Endothelial cell of umbilical vein (primary cell): ENCODE data around the gene CHSY3. TPM values are rescaled to one million over a fixed set of nuclear protein-coding genes. Genes with fewer than 3 reads are reported as not detected.

Experiments
- BruUV-seq: library from RNA; stranded (reverse); fragments of 400-500 nt; replicated peaks from 2 replicates; lab custom pipeline; 2021; lab: Mats Ljungman, UMichigan
- CTCF ChIA-PET: fragments of 300-600, 350-600 bp; sonication (Branson Sonifier 250); formaldehyde crosslinking; loops from one replicate; lab custom pipeline; 2021; ENCODE audit warnings: antibody characterized with exemption, inconsistent platforms; lab: Charles Lee
- POLR2A ChIA-PET: fragments of 300-600, 350-600 bp; sonication (Branson Sonifier 250); formaldehyde crosslinking; loops from one replicate; lab custom pipeline; 2021; ENCODE audit warnings: antibody characterized with exemption, inconsistent platforms; lab: Charles Lee
- DNase-seq: peaks from one replicate; pipeline ENCODE4 v3.0.0-alpha.2; 2011; ENCODE audit warnings: low read depth, low spot score
- FAIRE-seq: peaks from 2 replicates; lab custom pipeline; 2011; peaks lifted over from hg19 to GRCh38; lab: Jason Lieb, UNC
- H2AFZ ChIP-seq: 2 replicates; pipeline ENCODE4 v1.6.0; 2012; ENCODE audit warnings: low read depth, low read length, control low read depth, inconsistent platforms
- H3K27ac ChIP-seq: 2 replicates; pipeline ENCODE4 v1.5.1; 2011; ENCODE audit warnings: low read depth, mild to moderate bottlenecking, control low read depth, low read length, moderate library complexity; ENCODE audit not compliant: insufficient read depth
- H3K27me3 ChIP-seq, 2 experiments: 2 replicates each; pipeline versions ENCODE4 v1.6.0 to v1.6.1; 2011; ENCODE audit warnings: low read length in 2 of 2, mixed read lengths in 1 of 2; ENCODE audit not compliant: control insufficient read depth in 2 of 2, insufficient read depth in 2 of 2
- H3K36me3 ChIP-seq, 2 experiments: 2 replicates in 1 of 2; 3 replicates in 1 of 2; pipeline ENCODE4 v1.5.1; 2011; ENCODE audit warnings: low read length in 2 of 2, mild to moderate bottlenecking in 1 of 2, moderate library complexity in 1 of 2; ENCODE audit not compliant: control insufficient read depth in 2 of 2, insufficient read depth in 2 of 2; ENCODE audit errors: extremely low read depth in 1 of 2
- H3K4me1 ChIP-seq: 3 replicates; pipeline ENCODE4 v1.5.1; 2011; ENCODE audit warnings: mild to moderate bottlenecking, low read length; ENCODE audit not compliant: control insufficient read depth, insufficient read depth; ENCODE audit errors: extremely low read depth
- H3K4me2 ChIP-seq: 2 replicates; pipeline ENCODE4 v1.6.1; 2011; ENCODE audit warnings: low read length, control low read depth, mixed read lengths; ENCODE audit not compliant: insufficient read depth
- H3K4me3 ChIP-seq, 3 experiments: fragments of 200-600 bp in 1 of 3; sonication (generic), shearing (Covaris generic) in 1 of 3; replicated peaks in 1 of 3; 2 replicates each; pipeline ENCODE4 v1.5.1; 2011 to 2016; ENCODE audit warnings: control low read depth in 3 of 3, low read length in 3 of 3, mild to moderate bottlenecking in 2 of 3, inconsistent platforms in 1 of 3, low read depth in 1 of 3, moderate library complexity in 1 of 3; ENCODE audit not compliant: insufficient read depth in 1 of 3
- H3K79me2 ChIP-seq: 2 replicates; pipeline ENCODE4 v1.6.0; 2012; ENCODE audit warnings: low read length, inconsistent platforms; ENCODE audit not compliant: control insufficient read depth, insufficient read depth
- H3K9ac ChIP-seq: replicated peaks from 2 replicates; pipeline ENCODE3; 2011; ENCODE audit warnings: low read length, control low read depth; ENCODE audit not compliant: insufficient read depth; ENCODE audit errors: extremely low read depth
- H3K9me1 ChIP-seq: replicated peaks from 3 replicates; pipeline ENCODE4 v1.6.0; 2011; ENCODE audit warnings: mild to moderate bottlenecking, low read length; ENCODE audit not compliant: control insufficient read depth, insufficient read depth; ENCODE audit errors: extremely low read depth
- H3K9me3 ChIP-seq: replicated peaks from 2 replicates; pipeline ENCODE4 v1.5.1; 2012; ENCODE audit warnings: low read length, inconsistent platforms; ENCODE audit not compliant: control insufficient read depth, insufficient read depth
- H4K20me1 ChIP-seq: replicated peaks from 2 replicates; pipeline ENCODE3; 2011; ENCODE audit warnings: mild to moderate bottlenecking, low read length; ENCODE audit not compliant: control insufficient read depth, insufficient read depth; ENCODE audit errors: extremely low read depth
- EZH2 ChIP-seq: IDR thresholded peaks from 2 replicates; pipeline ENCODE4 v1.6.1; 2012; ENCODE audit warnings: borderline replicate concordance, low read depth, mild to moderate bottlenecking, moderate library complexity, low read length, inconsistent platforms; ENCODE audit not compliant: severe bottlenecking
- FOS ChIP-seq: IDR thresholded peaks from 2 replicates; pipeline ENCODE4 v1.6.1; 2011; ENCODE audit warnings: mild to moderate bottlenecking, low read length, moderate library complexity, borderline replicate concordance; ENCODE audit not compliant: insufficient read depth
- GATA2 ChIP-seq: IDR thresholded peaks from 2 replicates; pipeline ENCODE4 v1.7.0; 2011; ENCODE audit warnings: low read depth, mild to moderate bottlenecking, moderate library complexity, mixed read lengths, low read length; ENCODE audit not compliant: insufficient read length, insufficient read depth
- JUN ChIP-seq: IDR thresholded peaks from 2 replicates; pipeline ENCODE4 v1.6.1; 2011; ENCODE audit warnings: borderline replicate concordance, low read depth; ENCODE audit not compliant: insufficient read length, insufficient read depth
- MYC ChIP-seq: IDR thresholded peaks from one replicate; pipeline ENCODE4 v1.6.1; 2011; ENCODE audit warnings: mild to moderate bottlenecking, low read depth, low read length
- POLR2A ChIP-seq: IDR thresholded peaks from 2 replicates; pipeline ENCODE4 v1.6.1; 2012; ENCODE audit warnings: low read depth, mild to moderate bottlenecking, control low read depth, low read length
- POLR2AphosphoS5 ChIP-seq: IDR thresholded peaks from 2 replicates; pipeline ENCODE4 v1.6.1; 2012; ENCODE audit warnings: low read depth, mild to moderate bottlenecking, control low read depth, low read length, moderate library complexity; ENCODE audit not compliant: insufficient read depth
- dilution Hi-C: fragments of 300-500 bp; cut with MboI; formaldehyde crosslinking; loops from one replicate; pipeline ENCODE4 v1.15.0; 2019; ENCODE audit warnings: low sequenced_read_pairs; ENCODE audit not compliant: extremely low pct_ligation_motif_present
- intact Hi-C: fragments of 100-400 bp; cut with micrococcal nuclease; formaldehyde crosslinking; loops from one replicate; pipeline ENCODE4 v1.10.0; 2022
- polyA plus RNA-seq, 4 experiments: library from polyadenylated mRNA; depleted of rRNA in 3 of 4; stranded (reverse) in 3 of 4; unstranded in 1 of 4; fragments of >200 nt; gene quantifications; 2 replicates each; pipeline versions ENCODE4 v1.2.1 to v1.2.3, GENCODE V29; 2011 to 2012; ENCODE audit warnings: missing spikeins in 1 of 4
- total RNA-seq: library from RNA; stranded (reverse); gene quantifications from 2 replicates; pipeline ENCODE4 v1.2.3, GENCODE V29; 2021
- TF ChIP-seq, protein P1 (sequence below): IDR thresholded peaks from 2 replicates; pipeline ENCODE4 v1.6.1; 2011; ENCODE audit not compliant: insufficient read depth, insufficient read length
- TF ChIP-seq, protein P2 (sequence below), 2 donors: IDR thresholded peaks; 1 replicate in 1 of 2; 2 replicates in 1 of 2; pipeline ENCODE4 v1.5.1; 2011; ENCODE audit warnings: low read length in 2 of 2, mild to moderate bottlenecking in 2 of 2, moderate library complexity in 2 of 2, control low read depth in 1 of 2, inconsistent platforms in 1 of 2, low read depth in 1 of 2; ENCODE audit not compliant: insufficient read depth in 1 of 2; ENCODE audit errors: extremely low read depth in 1 of 2

CHSY3 gene
- total and polyA plus RNA-seq, 2 donors (not counting 3 experiments of a cell fraction or from before 2014, with no cell fraction given): 2.2 to 8.4 TPM

DNA sequence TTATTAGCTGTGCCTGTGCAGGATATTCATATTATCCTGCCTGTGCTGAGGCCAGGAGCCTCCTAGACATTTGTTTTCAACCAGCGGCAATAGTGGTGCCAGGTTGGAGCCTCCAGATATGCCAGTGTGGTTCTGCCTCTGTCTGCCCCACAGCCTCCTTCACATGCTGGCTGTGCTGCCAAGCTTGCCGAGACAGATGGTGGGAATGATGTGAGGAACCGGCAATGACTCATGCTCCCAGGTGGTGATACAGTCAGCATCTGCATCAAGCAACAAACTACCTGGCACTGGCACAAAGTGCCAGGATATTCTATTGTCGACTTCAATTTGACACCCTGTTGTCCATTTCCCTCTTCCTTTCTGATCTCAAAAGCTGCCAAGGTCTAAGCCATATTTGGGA, 285.7 kb downstream of the CHSY3 start:
- no peak overlapping the region for H2AFZ ChIP-seq
- TF ChIP-seq EZH2 (no peak), JUN (no peak), FOS (no peak)
- H3K27ac ChIP-seq: no peak overlapping the region
- H3K9ac ChIP-seq: no peak overlapping the region
- no peak overlapping the region for H3K4me3 ChIP-seq
- H3K4me1 ChIP-seq: no peaks in the 10 kb centered on the region
- CTCF ChIA-PET: no interaction called here
- dilution Hi-C loops: no loop called here
- POLR2A ChIA-PET: no interaction called here
- intact Hi-C loops: no loop called here
- no peak overlapping the region for H3K4me2 ChIP-seq
- no peaks in the 10 kb centered on the region for H3K79me2 ChIP-seq
- H3K27me3 ChIP-seq: no peaks in the 10 kb centered on the region
- FAIRE-seq (no peak), DNase-seq (no peak)
- no TSS peak for BruUV-seq
- no peaks in the 10 kb centered on the region for H3K9me3 ChIP-seq
- H4K20me1 ChIP-seq: no peaks in the 10 kb centered on the region
- no peaks in the 10 kb centered on the region for H3K9me1 ChIP-seq
- no peaks in the 10 kb centered on the region for H3K36me3 ChIP-seq

DNA sequence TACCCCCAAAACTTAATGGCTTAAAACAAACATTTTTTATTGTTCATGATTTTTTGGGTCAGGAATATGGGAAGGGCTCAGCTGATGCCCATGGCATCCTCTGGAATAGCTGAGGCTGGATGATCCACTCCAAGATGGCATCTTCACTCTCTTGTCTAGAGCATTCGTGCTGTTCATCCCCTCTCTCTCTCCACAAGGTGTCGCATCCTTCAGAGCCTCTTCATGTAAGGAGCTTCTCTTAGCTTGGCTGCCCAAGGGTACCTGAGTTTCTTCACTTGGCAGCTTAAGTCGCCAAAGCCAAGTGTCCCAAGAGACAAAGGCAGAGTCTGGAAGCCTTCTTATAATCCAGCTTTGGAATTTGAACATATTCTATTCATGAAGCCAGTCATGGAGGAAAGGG, 294.7 kb downstream of the CHSY3 start:
- intact Hi-C loops: loop anchor here (1.0 kb wide), 1 partner anchor 521 kb away; no protein-coding TSS in a partner anchor

More for the DNA sequence above, 294.7 kb downstream of the CHSY3 start:
- Histone ChIP-seq H3K79me2 (no peaks in the 10 kb centered on the region), H3K36me3 (no peaks in the 10 kb centered on the region), H3K27ac (no peak overlapping the region), H3K9ac (no peak overlapping the region), H3K9me3 (no peaks in the 10 kb centered on the region), H3K27me3 (no peaks in the 10 kb centered on the region), H2AFZ (no peak overlapping the region), H4K20me1 (no peaks in the 10 kb centered on the region), H3K4me1 (no peaks in the 10 kb centered on the region), H3K4me2 (no peak overlapping the region), H3K4me3 (no peak overlapping the region), H3K9me1 (no peaks in the 10 kb centered on the region)
- dilution Hi-C loops: no loop called here
- no peak for FAIRE-seq
- DNase-seq: peak; percentile 27
- ChIA-PET POLR2A (no interaction called here), CTCF (interaction anchor here (0.5 to 1.3 kb wide), 10 partner anchors 11 to 524 kb away, joined by 3 to 6 read pairs (median 4); no protein-coding TSS in a partner anchor)
- BruUV-seq: no TSS peak
- TF ChIP-seq, protein P1, sequence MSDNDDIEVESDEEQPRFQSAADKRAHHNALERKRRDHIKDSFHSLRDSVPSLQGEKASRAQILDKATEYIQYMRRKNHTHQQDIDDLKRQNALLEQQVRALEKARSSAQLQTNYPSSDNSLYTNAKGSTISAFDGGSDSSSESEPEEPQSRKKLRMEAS: no peak
- TF ChIP-seq POLR2AphosphoS5 (no peak), JUN (no peak), EZH2 (no peak), GATA2 (no peak), MYC (no peak), POLR2A (no peak), FOS (no peak)
- TF ChIP-seq, protein P2, sequence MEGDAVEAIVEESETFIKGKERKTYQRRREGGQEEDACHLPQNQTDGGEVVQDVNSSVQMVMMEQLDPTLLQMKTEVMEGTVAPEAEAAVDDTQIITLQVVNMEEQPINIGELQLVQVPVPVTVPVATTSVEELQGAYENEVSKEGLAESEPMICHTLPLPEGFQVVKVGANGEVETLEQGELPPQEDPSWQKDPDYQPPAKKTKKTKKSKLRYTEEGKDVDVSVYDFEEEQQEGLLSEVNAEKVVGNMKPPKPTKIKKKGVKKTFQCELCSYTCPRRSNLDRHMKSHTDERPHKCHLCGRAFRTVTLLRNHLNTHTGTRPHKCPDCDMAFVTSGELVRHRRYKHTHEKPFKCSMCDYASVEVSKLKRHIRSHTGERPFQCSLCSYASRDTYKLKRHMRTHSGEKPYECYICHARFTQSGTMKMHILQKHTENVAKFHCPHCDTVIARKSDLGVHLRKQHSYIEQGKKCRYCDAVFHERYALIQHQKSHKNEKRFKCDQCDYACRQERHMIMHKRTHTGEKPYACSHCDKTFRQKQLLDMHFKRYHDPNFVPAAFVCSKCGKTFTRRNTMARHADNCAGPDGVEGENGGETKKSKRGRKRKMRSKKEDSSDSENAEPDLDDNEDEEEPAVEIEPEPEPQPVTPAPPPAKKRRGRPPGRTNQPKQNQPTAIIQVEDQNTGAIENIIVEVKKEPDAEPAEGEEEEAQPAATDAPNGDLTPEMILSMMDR (IDR thresholded peaks at IDR 0.05; ENCODE audit: extremely low read depth in 1 of 2, insufficient read depth in 1 of 2, low read depth in 1 of 2, low read length in 2 of 2): no peak
